Measurements from ENCODE around the gene ZNF318.
"Not testable (repeated sequence)": the region's sequence is repeated elsewhere in the genome, so short reads cannot be mapped to it uniquely, and the experiment has no call there.

The ZNF318 gene

GRCh38 chr6:43369174-43370002 is at the start of gene ZNF318:
Gene ZNF318 (minus strand): TSS chr6:43369647. CDS start chr6:43369365, 282 bp downstream.
- Histone ChIP-seq H3K27ac (ENCODE audit: low read depth, low read length) (peak within 1 kb of the TSS; percentile 46; the same call in 1 of the 2 replicates), H3K9ac (ENCODE audit: low read length) (peak within 1 kb of the TSS; percentile 89), H3K36me3 (ENCODE audit: control insufficient read depth, insufficient read depth, low read length) (peaks cover 10% of the 10 kb centered on the region), H3K4me1 (ENCODE audit: control insufficient read depth, insufficient read depth, low read length) (peaks cover 10% of the 10 kb centered on the region), H3K4me3 (ENCODE audit: low read depth, low read length) (peak within 1 kb of the TSS; percentile 73), H3K27me3 (ENCODE audit: control insufficient read depth, insufficient read depth, low read length) (peaks cover 11% of the 10 kb centered on the region), H3K9me3 (ENCODE audit: control insufficient read depth, insufficient read depth, low read depth, low read length) (no peaks in the 10 kb centered on the region)

GRCh38 chr6:43416935-43417334 is 47.5 kb upstream of the ZNF318 start:
- H3K4me1 ChIP-seq (ENCODE audit: control insufficient read depth, insufficient read depth, low read length) = no peaks in the 10 kb centered on the region
- peaks cover 3% of the 10 kb centered on the region; the same call in 1 of the 2 replicates for H3K9me3 ChIP-seq (ENCODE audit: control insufficient read depth, insufficient read depth, low read depth, low read length)
- peaks cover 12% of the 10 kb centered on the region for H3K27me3 ChIP-seq (ENCODE audit: control insufficient read depth, insufficient read depth, low read length)
- no peak overlapping the region for H3K9ac ChIP-seq (ENCODE audit: low read length)
- no peaks in the 10 kb centered on the region for H3K36me3 ChIP-seq (ENCODE audit: control insufficient read depth, insufficient read depth, low read length)
- H3K4me3 ChIP-seq (ENCODE audit: low read depth, low read length) = no peak overlapping the region
- no peak overlapping the region for H3K27ac ChIP-seq (ENCODE audit: low read depth, low read length)

- H3K9ac ChIP-seq (ENCODE audit: low read length); H3K9me3 ChIP-seq (ENCODE audit: control insufficient read depth, insufficient read depth, low read depth, low read length); H3K36me3 ChIP-seq (ENCODE audit: control insufficient read depth, insufficient read depth, low read length); H3K4me1 ChIP-seq (ENCODE audit: control insufficient read depth, insufficient read depth, low read length); H3K27ac ChIP-seq (ENCODE audit: low read depth, low read length); H3K4me3 ChIP-seq (ENCODE audit: low read depth, low read length): not testable (repeated sequence)
- H3K27me3 ChIP-seq (ENCODE audit: control insufficient read depth, insufficient read depth, low read length) = peaks cover 12% of the 10 kb centered on the region
Measured at GRCh38 chr6:43415275-43415674, 45.8 kb upstream of the ZNF318 start.

GRCh38 chr6:43413002-43413401 is 43.6 kb upstream of the ZNF318 start:
- H3K9ac ChIP-seq (ENCODE audit: low read length) = no peak overlapping the region
- no peaks in the 10 kb centered on the region for H3K36me3 ChIP-seq (ENCODE audit: control insufficient read depth, insufficient read depth, low read length)
- peaks cover 8% of the 10 kb centered on the region for H3K27me3 ChIP-seq (ENCODE audit: control insufficient read depth, insufficient read depth, low read length)
- no peak overlapping the region for H3K4me3 ChIP-seq (ENCODE audit: low read depth, low read length)
- H3K27ac ChIP-seq (ENCODE audit: low read depth, low read length) = no peak overlapping the region
- no peaks in the 10 kb centered on the region for H3K4me1 ChIP-seq (ENCODE audit: control insufficient read depth, insufficient read depth, low read length)
- no peaks in the 10 kb centered on the region for H3K9me3 ChIP-seq (ENCODE audit: control insufficient read depth, insufficient read depth, low read depth, low read length)

- Histone ChIP-seq H3K9ac (ENCODE audit: low read length) (no peak overlapping the region), H3K4me1 (ENCODE audit: control insufficient read depth, insufficient read depth, low read length) (no peaks in the 10 kb centered on the region), H3K36me3 (ENCODE audit: control insufficient read depth, insufficient read depth, low read length) (no peaks in the 10 kb centered on the region), H3K9me3 (ENCODE audit: control insufficient read depth, insufficient read depth, low read depth, low read length) (no peaks in the 10 kb centered on the region), H3K27ac (ENCODE audit: low read depth, low read length) (no peak overlapping the region), H3K27me3 (ENCODE audit: control insufficient read depth, insufficient read depth, low read length) (peaks cover 4% of the 10 kb centered on the region), H3K4me3 (ENCODE audit: low read depth, low read length) (no peak overlapping the region)
Measured at GRCh38 chr6:43412541-43412940, 43.1 kb upstream of the ZNF318 start.

GRCh38 chr6:43410776-43411175 is 41.3 kb upstream of the ZNF318 start:
- not testable (repeated sequence) for H3K9ac ChIP-seq (ENCODE audit: low read length); H3K36me3 ChIP-seq (ENCODE audit: control insufficient read depth, insufficient read depth, low read length)

GRCh38 chr6:43408259-43408658 is 38.8 kb upstream of the ZNF318 start:
- Histone ChIP-seq H3K27me3 (ENCODE audit: control insufficient read depth, insufficient read depth, low read length) (no peaks in the 10 kb centered on the region; the same call in 1 of the 2 replicates), H3K27ac (ENCODE audit: low read depth, low read length) (no peak overlapping the region), H3K36me3 (ENCODE audit: control insufficient read depth, insufficient read depth, low read length) (no peaks in the 10 kb centered on the region), H3K9me3 (ENCODE audit: control insufficient read depth, insufficient read depth, low read depth, low read length) (no peaks in the 10 kb centered on the region), H3K4me1 (ENCODE audit: control insufficient read depth, insufficient read depth, low read length) (no peaks in the 10 kb centered on the region), H3K9ac (ENCODE audit: low read length) (no peak overlapping the region), H3K4me3 (ENCODE audit: low read depth, low read length) (no peak overlapping the region)

More at GRCh38 chr6:43410776-43411175, 41.3 kb upstream of the ZNF318 start:
- not testable (repeated sequence) for H3K9me3 ChIP-seq (ENCODE audit: control insufficient read depth, insufficient read depth, low read depth, low read length); H3K27me3 ChIP-seq (ENCODE audit: control insufficient read depth, insufficient read depth, low read length); H3K27ac ChIP-seq (ENCODE audit: low read depth, low read length); H3K4me3 ChIP-seq (ENCODE audit: low read depth, low read length); H3K4me1 ChIP-seq (ENCODE audit: control insufficient read depth, insufficient read depth, low read length)

- no peaks in the 10 kb centered on the region for H3K9me3 ChIP-seq (ENCODE audit: control insufficient read depth, insufficient read depth, low read depth, low read length)
- no peak overlapping the region for H3K27ac ChIP-seq (ENCODE audit: low read depth, low read length)
- no peaks in the 10 kb centered on the region; the same call in 1 of the 2 replicates for H3K27me3 ChIP-seq (ENCODE audit: control insufficient read depth, insufficient read depth, low read length)
- no peak overlapping the region for H3K4me3 ChIP-seq (ENCODE audit: low read depth, low read length)
- H3K9ac ChIP-seq (ENCODE audit: low read length) = no peak overlapping the region
- H3K4me1 ChIP-seq (ENCODE audit: control insufficient read depth, insufficient read depth, low read length) = no peaks in the 10 kb centered on the region
- no peaks in the 10 kb centered on the region for H3K36me3 ChIP-seq (ENCODE audit: control insufficient read depth, insufficient read depth, low read length)
Measured at GRCh38 chr6:43407296-43407695, 37.8 kb upstream of the ZNF318 start.

- Histone ChIP-seq H3K27me3 (ENCODE audit: control insufficient read depth, insufficient read depth, low read length) (no peaks in the 10 kb centered on the region; the same call in 1 of the 2 replicates), H3K4me3 (ENCODE audit: low read depth, low read length) (no peak overlapping the region), H3K36me3 (ENCODE audit: control insufficient read depth, insufficient read depth, low read length) (no peaks in the 10 kb centered on the region), H3K27ac (ENCODE audit: low read depth, low read length) (no peak overlapping the region), H3K9me3 (ENCODE audit: control insufficient read depth, insufficient read depth, low read depth, low read length) (no peaks in the 10 kb centered on the region), H3K4me1 (ENCODE audit: control insufficient read depth, insufficient read depth, low read length) (no peaks in the 10 kb centered on the region), H3K9ac (ENCODE audit: low read length) (no peak overlapping the region)
Measured at GRCh38 chr6:43405354-43405753, 35.9 kb upstream of the ZNF318 start.

- Histone ChIP-seq H3K36me3 (ENCODE audit: control insufficient read depth, insufficient read depth, low read length) (no peaks in the 10 kb centered on the region), H3K4me1 (ENCODE audit: control insufficient read depth, insufficient read depth, low read length) (no peaks in the 10 kb centered on the region), H3K27me3 (ENCODE audit: control insufficient read depth, insufficient read depth, low read length) (no peaks in the 10 kb centered on the region; the same call in 1 of the 2 replicates), H3K27ac (ENCODE audit: low read depth, low read length) (no peak overlapping the region), H3K9me3 (ENCODE audit: control insufficient read depth, insufficient read depth, low read depth, low read length) (no peaks in the 10 kb centered on the region), H3K4me3 (ENCODE audit: low read depth, low read length) (no peak overlapping the region), H3K9ac (ENCODE audit: low read length) (no peak overlapping the region)
Measured at GRCh38 chr6:43402820-43403219, 33.4 kb upstream of the ZNF318 start.

- Histone ChIP-seq H3K4me1 (ENCODE audit: control insufficient read depth, insufficient read depth, low read length) (peaks cover 1% of the 10 kb centered on the region; the same call in 1 of the 2 replicates), H3K36me3 (ENCODE audit: control insufficient read depth, insufficient read depth, low read length) (no peaks in the 10 kb centered on the region), H3K27me3 (ENCODE audit: control insufficient read depth, insufficient read depth, low read length) (no peaks in the 10 kb centered on the region; the same call in 1 of the 2 replicates), H3K9ac (ENCODE audit: low read length) (no peak overlapping the region), H3K9me3 (ENCODE audit: control insufficient read depth, insufficient read depth, low read depth, low read length) (no peaks in the 10 kb centered on the region), H3K27ac (ENCODE audit: low read depth, low read length) (no peak overlapping the region), H3K4me3 (ENCODE audit: low read depth, low read length) (no peak overlapping the region)
Measured at GRCh38 chr6:43401730-43402129, 32.3 kb upstream of the ZNF318 start.
